HCT116 (cell line): ENCODE results near the gene MINDY4B. TPM values are rescaled to one million over a fixed set of nuclear protein-coding genes. Genes with fewer than 3 reads are reported as not detected.

Source experiments
- ATAC-seq: fragments of 200-7000 bp; cut with Tn5 transposase; 2 replicates; pipeline ENCODE4 v1.9.1; 2020; ENCODE audit warnings: mild to moderate bottlenecking, moderate library complexity
- BruUV-seq: library from RNA; stranded (reverse); fragments of 400-500 nt; replicated peaks from 2 replicates; lab custom pipeline; 2021; lab: Mats Ljungman, UMichigan
- CTCF ChIA-PET: fragments of 300-600 bp; sonication (Branson Sonifier 250); formaldehyde crosslinking; loops from one replicate; lab custom pipeline; 2021; ENCODE audit warnings: antibody characterized with exemption; lab: Charles Lee
- POLR2A ChIA-PET: fragments of 300-600, 350-600 bp; sonication (Branson Sonifier 250); formaldehyde crosslinking; loops from one replicate; lab custom pipeline; 2021; ENCODE audit warnings: antibody characterized with exemption; lab: Charles Lee
- RAD21 ChIA-PET, 2 experiments: fragments of 300-600 bp; sonication (Branson Sonifier 250); formaldehyde crosslinking; loops; one replicate each; lab custom pipeline; 2023; ENCODE audit warnings: low total read pairs in 2 of 2; ENCODE audit not compliant: uncharacterized antibody in 2 of 2, unreplicated experiment in 2 of 2, low non-redundant PET in 1 of 2; lab: Charles Lee
- DNase-seq: peaks from one replicate; pipeline ENCODE4 v3.0.0-alpha.2; 2010; ENCODE audit warnings: low read depth, low spot score
- H2AFZ ChIP-seq: fragments of 200-600 bp; shearing (Covaris generic), sonication (generic); 2 replicates; pipeline ENCODE4 v1.6.1; 2017; ENCODE audit warnings: low read depth, mixed run types, mixed read lengths, antibody characterized with exemption, low read length; ENCODE audit not compliant: poor library complexity, severe bottlenecking
- H3K27ac ChIP-seq: 2 replicates; pipeline ENCODE4 v1.5.1; 2012; ENCODE audit warnings: low read depth, low read length
- H3K27me3 ChIP-seq: fragments of 200-600 bp; sonication (generic); 2 replicates; pipeline ENCODE4 v1.6.1; 2016; ENCODE audit warnings: mixed run types, low read length, mixed read lengths; ENCODE audit not compliant: insufficient read depth
- H3K36me3 ChIP-seq, 2 experiments: fragments of 200-500 bp in 1 of 2; fragments of 200-600 bp in 1 of 2; sonication (Bioruptor generic) in 1 of 2; sonication (generic) in 1 of 2; 2 replicates each; pipeline versions ENCODE4 v1.5.1 to v1.6.1; 2014 to 2016; ENCODE audit warnings: low read length in 2 of 2, inconsistent platforms in 1 of 2, mixed read lengths in 1 of 2, mixed run types in 1 of 2; ENCODE audit not compliant: insufficient read depth in 2 of 2, control insufficient read depth in 1 of 2
- H3K4me1 ChIP-seq, 2 experiments: fragments of 200-600 bp in 1 of 2; sonication (generic) in 1 of 2; 2 replicates each; pipeline versions ENCODE4 v1.5.1 to v1.6.1; 2012 to 2017; ENCODE audit warnings: low read length in 2 of 2, inconsistent platforms in 1 of 2, mild to moderate bottlenecking in 1 of 2, mixed read lengths in 1 of 2, mixed run types in 1 of 2, moderate library complexity in 1 of 2; ENCODE audit not compliant: insufficient read depth in 2 of 2, control insufficient read depth in 1 of 2
- H3K4me2 ChIP-seq: fragments of 200-600 bp; sonication (generic); 2 replicates; pipeline ENCODE4 v1.6.1; 2017; ENCODE audit warnings: mixed run types, low read length, mixed read lengths
- H3K4me3 ChIP-seq, 2 experiments: fragments of 200-600 bp in 1 of 2; sonication (generic) in 1 of 2; replicated peaks in 1 of 2; 2 replicates each; pipeline ENCODE4 v1.5.1; 2011 to 2016; ENCODE audit warnings: low read length in 2 of 2, control low read depth in 1 of 2, low read depth in 1 of 2, mild to moderate bottlenecking in 1 of 2, mixed read lengths in 1 of 2, mixed run types in 1 of 2
- H3K79me2 ChIP-seq: fragments of 200-600 bp; sonication (generic); 2 replicates; pipeline ENCODE4 v1.6.1; 2017; ENCODE audit warnings: mild to moderate bottlenecking, mixed run types, low read length, moderate library complexity, mixed read lengths; ENCODE audit not compliant: insufficient read depth
- H3K9ac ChIP-seq: fragments of 200-600 bp; sonication (generic); 2 replicates; pipeline ENCODE4 v1.6.1; 2016; ENCODE audit warnings: low read length, mixed read lengths
- H3K9me2 ChIP-seq: fragments of 200-600 bp; sonication (generic), shearing (Covaris generic); 2 replicates; pipeline ENCODE4 v1.6.1; 2017; ENCODE audit warnings: mixed run types, mild to moderate bottlenecking, moderate library complexity; ENCODE audit not compliant: insufficient read depth
- H3K9me3 ChIP-seq, 2 experiments: fragments of 200-500 bp in 1 of 2; fragments of 200-600 bp in 1 of 2; sonication (Bioruptor generic) in 1 of 2; sonication (generic) in 1 of 2; 2 replicates each; pipeline ENCODE4 v1.6.1; 2014 to 2017; ENCODE audit warnings: low read length in 2 of 2, mixed read lengths in 2 of 2, inconsistent platforms in 1 of 2, low read depth in 1 of 2, mild to moderate bottlenecking in 1 of 2, mixed run types in 1 of 2, moderate library complexity in 1 of 2; ENCODE audit not compliant: control insufficient read depth in 1 of 2, insufficient read depth in 1 of 2
- H4K20me1 ChIP-seq: fragments of 200-600 bp; sonication (generic), shearing (Covaris generic); 2 replicates; pipeline ENCODE4 v1.6.1; 2017; ENCODE audit warnings: mixed run types, mild to moderate bottlenecking, moderate library complexity; ENCODE audit not compliant: insufficient read depth
- CBX3 ChIP-seq: IDR thresholded peaks from 2 replicates; pipeline ENCODE4 v1.6.1; 2012; ENCODE audit warnings: low read depth
- CEBPB ChIP-seq: IDR thresholded peaks from 2 replicates; pipeline ENCODE4 v1.6.1; 2012; ENCODE audit warnings: low read depth
- EGR1 ChIP-seq: IDR thresholded peaks from 2 replicates; pipeline ENCODE4 v1.6.1; 2012; ENCODE audit warnings: low read depth
- ELF1 ChIP-seq: IDR thresholded peaks from 2 replicates; pipeline ENCODE4 v1.6.1; 2012; ENCODE audit warnings: low read depth, borderline replicate concordance
- EZH2 ChIP-seq: fragments of 200-600 bp; sonication (generic); IDR thresholded peaks from 2 replicates; pipeline ENCODE4 v1.6.1; 2017; ENCODE audit warnings: antibody characterized with exemption, mixed run types
- EZH2phosphoT487 ChIP-seq: fragments of 200-600 bp; IDR thresholded peaks from 2 replicates; pipeline ENCODE4 v1.6.1; 2018; ENCODE audit warnings: antibody characterized with exemption, borderline replicate concordance
- FOSL1 ChIP-seq: IDR thresholded peaks from 2 replicates; pipeline ENCODE4 v1.6.1; 2012; ENCODE audit warnings: low read depth
- JUND ChIP-seq: IDR thresholded peaks from 2 replicates; pipeline ENCODE4 v1.6.1; 2012
- POLR2A ChIP-seq: IDR thresholded peaks from 2 replicates; pipeline ENCODE4 v1.7.0; 2011; ENCODE audit warnings: borderline replicate concordance; ENCODE audit not compliant: insufficient read depth, insufficient read length; ENCODE audit errors: extremely low read depth
- POLR2AphosphoS5 ChIP-seq: IDR thresholded peaks from 2 replicates; pipeline ENCODE4 v1.6.1; 2011; ENCODE audit warnings: mild to moderate bottlenecking, low read depth, low read length, moderate library complexity
- RAD21 ChIP-seq: IDR thresholded peaks from 2 replicates; pipeline ENCODE4 v1.6.1; 2012; ENCODE audit warnings: low read depth, mild to moderate bottlenecking
- SP1 ChIP-seq: IDR thresholded peaks from 2 replicates; pipeline ENCODE4 v1.6.1; 2012; ENCODE audit warnings: low read depth
- SRF ChIP-seq: IDR thresholded peaks from 2 replicates; pipeline ENCODE4 v1.6.1; 2012; ENCODE audit warnings: low read depth
- TCF7L2 ChIP-seq: IDR thresholded peaks from 2 replicates; pipeline ENCODE4 v1.7.0; 2011; ENCODE audit warnings: borderline replicate concordance, inconsistent platforms; ENCODE audit not compliant: insufficient read depth, insufficient read length; ENCODE audit errors: extremely low read depth
- YY1 ChIP-seq: IDR thresholded peaks from 2 replicates; pipeline ENCODE4 v1.6.1; 2011; ENCODE audit warnings: low read length, low read depth, moderate library complexity, mild to moderate bottlenecking; ENCODE audit not compliant: insufficient replicate concordance; ENCODE audit errors: extremely low read depth
- ZFX ChIP-seq: fragments of 450-650 bp; IDR thresholded peaks from 2 replicates; pipeline ENCODE4 v1.6.1; 2017
- ZNF274 ChIP-seq: fragments of 200-500 bp; sonication (Bioruptor generic); IDR thresholded peaks from 2 replicates; pipeline ENCODE4 v1.6.1; 2014; ENCODE audit warnings: mild to moderate bottlenecking, low read depth, low read length, inconsistent platforms
- intact Hi-C: fragments of 100-400 bp; cut with micrococcal nuclease; formaldehyde crosslinking; loops from 2 replicates; pipeline ENCODE4 v1.10.0; 2022
- total RNA-seq: library from RNA; stranded (reverse); gene quantifications from one replicate; pipeline ENCODE4 v1.2.1, GENCODE V29; 2021; ENCODE audit not compliant: unreplicated experiment
- TF ChIP-seq, protein P1 (sequence below): IDR thresholded peaks from 2 replicates; pipeline ENCODE4 v1.6.1; 2011; ENCODE audit warnings: mild to moderate bottlenecking, low read length, moderate library complexity; ENCODE audit not compliant: insufficient replicate concordance; ENCODE audit errors: extremely low read depth
- TF ChIP-seq, protein P2 (sequence below): IDR thresholded peaks from 2 replicates; pipeline ENCODE4 v1.6.1; 2012
- TF ChIP-seq, protein P3 (sequence below): IDR thresholded peaks from 2 replicates; pipeline ENCODE4 v1.6.1; 2012
- TF ChIP-seq, protein P4 (sequence below): IDR thresholded peaks from 2 replicates; pipeline ENCODE4 v1.6.1; 2012; ENCODE audit warnings: low read depth

The MINDY4B gene
- total RNA-seq, 1 experiment from 2014 or later, result not detected

DNA sequence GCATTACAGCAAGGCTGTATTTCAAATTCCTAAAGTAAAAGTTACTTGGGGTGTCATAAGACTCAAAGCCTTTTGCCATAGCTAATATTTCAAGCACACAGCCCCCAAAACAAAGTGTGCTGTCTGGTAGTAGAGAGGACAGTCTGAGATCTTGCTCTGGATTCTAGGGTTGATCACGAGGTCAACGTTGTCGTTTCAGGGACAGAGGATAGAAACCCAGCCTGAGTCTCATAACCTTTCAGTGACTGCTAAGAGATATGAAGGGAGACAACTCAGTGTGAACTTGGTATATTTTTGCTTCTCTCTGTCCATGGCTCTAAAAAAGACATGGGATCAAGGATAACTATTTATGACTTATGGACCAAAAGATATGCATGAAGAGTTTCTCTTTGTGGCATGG, 25.6 kb upstream of the MINDY4B start (continued):
- TF ChIP-seq, protein P1, sequence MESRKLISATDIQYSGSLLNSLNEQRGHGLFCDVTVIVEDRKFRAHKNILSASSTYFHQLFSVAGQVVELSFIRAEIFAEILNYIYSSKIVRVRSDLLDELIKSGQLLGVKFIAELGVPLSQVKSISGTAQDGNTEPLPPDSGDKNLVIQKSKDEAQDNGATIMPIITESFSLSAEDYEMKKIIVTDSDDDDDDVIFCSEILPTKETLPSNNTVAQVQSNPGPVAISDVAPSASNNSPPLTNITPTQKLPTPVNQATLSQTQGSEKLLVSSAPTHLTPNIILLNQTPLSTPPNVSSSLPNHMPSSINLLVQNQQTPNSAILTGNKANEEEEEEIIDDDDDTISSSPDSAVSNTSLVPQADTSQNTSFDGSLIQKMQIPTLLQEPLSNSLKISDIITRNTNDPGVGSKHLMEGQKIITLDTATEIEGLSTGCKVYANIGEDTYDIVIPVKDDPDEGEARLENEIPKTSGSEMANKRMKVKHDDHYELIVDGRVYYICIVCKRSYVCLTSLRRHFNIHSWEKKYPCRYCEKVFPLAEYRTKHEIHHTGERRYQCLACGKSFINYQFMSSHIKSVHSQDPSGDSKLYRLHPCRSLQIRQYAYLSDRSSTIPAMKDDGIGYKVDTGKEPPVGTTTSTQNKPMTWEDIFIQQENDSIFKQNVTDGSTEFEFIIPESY, result no peak
- TF ChIP-seq SP1 (no peak), RAD21 (no peak), ZFX (no peak)

DNA sequence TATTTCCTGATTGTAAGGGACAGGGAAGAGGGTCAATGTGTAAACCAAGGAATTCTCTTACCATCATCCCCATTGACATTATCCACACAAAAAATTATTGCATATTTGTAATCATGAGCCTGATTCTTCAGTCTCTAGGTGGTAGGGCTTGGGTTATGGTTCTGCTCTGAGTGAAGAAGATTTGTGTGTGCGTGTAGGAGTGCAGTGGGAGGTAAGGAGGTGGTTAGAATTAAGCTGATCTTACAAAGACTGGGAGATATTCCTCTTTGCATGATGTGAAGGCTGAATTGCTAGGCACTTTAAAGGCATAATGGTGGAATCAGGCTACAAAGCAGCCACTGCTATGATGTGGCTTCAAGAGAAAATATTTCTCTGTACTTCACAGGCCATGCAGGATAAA, 23.0 kb upstream of the MINDY4B start:
- H3K27me3 ChIP-seq, result no peaks in the 10 kb centered on the region
- ChIA-PET RAD21 (no interaction called here), POLR2A (no interaction called here), CTCF (no interaction called here)
- H3K9ac ChIP-seq, result no peak overlapping the region
- H3K4me1 ChIP-seq, result peaks cover 0 to 7% of the 10 kb centered on the region in 2 experiments; a peak in 2 of 4 replicates
- H3K27ac ChIP-seq, result no peak overlapping the region
- no peak overlapping the region for H3K4me3 ChIP-seq
- H4K20me1 ChIP-seq, result no peaks in the 10 kb centered on the region
- ATAC-seq (no peak), DNase-seq (no peak)
- no peaks in the 10 kb centered on the region for H3K9me2 ChIP-seq
- intact Hi-C loops, result loop anchor here (10.0 kb wide), 1 partner anchor 357 kb away; no protein-coding TSS in a partner anchor
- H3K9me3 ChIP-seq, result no peaks in the 10 kb centered on the region
- H3K4me2 ChIP-seq, result no peak overlapping the region
- no peak for TF ChIP-seq TCF7L2
- no peak for TF ChIP-seq FOSL1
- TF ChIP-seq ZFX, result no peak
- no peak for TF ChIP-seq CEBPB
- TF ChIP-seq, protein P2, sequence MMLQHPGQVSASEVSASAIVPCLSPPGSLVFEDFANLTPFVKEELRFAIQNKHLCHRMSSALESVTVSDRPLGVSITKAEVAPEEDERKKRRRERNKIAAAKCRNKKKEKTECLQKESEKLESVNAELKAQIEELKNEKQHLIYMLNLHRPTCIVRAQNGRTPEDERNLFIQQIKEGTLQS, result no peak
- TF ChIP-seq, protein P3, sequence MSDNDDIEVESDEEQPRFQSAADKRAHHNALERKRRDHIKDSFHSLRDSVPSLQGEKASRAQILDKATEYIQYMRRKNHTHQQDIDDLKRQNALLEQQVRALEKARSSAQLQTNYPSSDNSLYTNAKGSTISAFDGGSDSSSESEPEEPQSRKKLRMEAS, result no peak
- TF ChIP-seq, protein P4, sequence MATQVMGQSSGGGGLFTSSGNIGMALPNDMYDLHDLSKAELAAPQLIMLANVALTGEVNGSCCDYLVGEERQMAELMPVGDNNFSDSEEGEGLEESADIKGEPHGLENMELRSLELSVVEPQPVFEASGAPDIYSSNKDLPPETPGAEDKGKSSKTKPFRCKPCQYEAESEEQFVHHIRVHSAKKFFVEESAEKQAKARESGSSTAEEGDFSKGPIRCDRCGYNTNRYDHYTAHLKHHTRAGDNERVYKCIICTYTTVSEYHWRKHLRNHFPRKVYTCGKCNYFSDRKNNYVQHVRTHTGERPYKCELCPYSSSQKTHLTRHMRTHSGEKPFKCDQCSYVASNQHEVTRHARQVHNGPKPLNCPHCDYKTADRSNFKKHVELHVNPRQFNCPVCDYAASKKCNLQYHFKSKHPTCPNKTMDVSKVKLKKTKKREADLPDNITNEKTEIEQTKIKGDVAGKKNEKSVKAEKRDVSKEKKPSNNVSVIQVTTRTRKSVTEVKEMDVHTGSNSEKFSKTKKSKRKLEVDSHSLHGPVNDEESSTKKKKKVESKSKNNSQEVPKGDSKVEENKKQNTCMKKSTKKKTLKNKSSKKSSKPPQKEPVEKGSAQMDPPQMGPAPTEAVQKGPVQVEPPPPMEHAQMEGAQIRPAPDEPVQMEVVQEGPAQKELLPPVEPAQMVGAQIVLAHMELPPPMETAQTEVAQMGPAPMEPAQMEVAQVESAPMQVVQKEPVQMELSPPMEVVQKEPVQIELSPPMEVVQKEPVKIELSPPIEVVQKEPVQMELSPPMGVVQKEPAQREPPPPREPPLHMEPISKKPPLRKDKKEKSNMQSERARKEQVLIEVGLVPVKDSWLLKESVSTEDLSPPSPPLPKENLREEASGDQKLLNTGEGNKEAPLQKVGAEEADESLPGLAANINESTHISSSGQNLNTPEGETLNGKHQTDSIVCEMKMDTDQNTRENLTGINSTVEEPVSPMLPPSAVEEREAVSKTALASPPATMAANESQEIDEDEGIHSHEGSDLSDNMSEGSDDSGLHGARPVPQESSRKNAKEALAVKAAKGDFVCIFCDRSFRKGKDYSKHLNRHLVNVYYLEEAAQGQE, result no peak
- TF ChIP-seq SRF, result no peak
- TF ChIP-seq EGR1, result no peak
- TF ChIP-seq SP1, result no peak
- no peak for TF ChIP-seq ELF1
- no peak for TF ChIP-seq ZNF274
- no peak for TF ChIP-seq POLR2A
- no peak for TF ChIP-seq POLR2AphosphoS5
- TF ChIP-seq JUND, result no peak
- TF ChIP-seq YY1, result no peak
- TF ChIP-seq EZH2, result no peak
- no peak for TF ChIP-seq EZH2phosphoT487
- no peak for TF ChIP-seq RAD21
- TF ChIP-seq CBX3, result no peak
- no peaks in the 10 kb centered on the region for H3K79me2 ChIP-seq
- H3K36me3 ChIP-seq, result no peaks in the 10 kb centered on the region
- no peak overlapping the region for H2AFZ ChIP-seq
- BruUV-seq, result no TSS peak
